Stimulated activated naive CD4-positive, alpha-beta T cell (primary cell): ENCODE data around the gene ECEL1.
"Not testable (repeated sequence)": the region's sequence is repeated elsewhere in the genome, so short reads cannot be mapped to it uniquely, and the experiment has no call there.

Experiments
- DNase-seq, 6 experiments: peaks; one replicate each; lab custom pipeline; 2025; lab: John Stamatoyannopoulos, UW

The ECEL1 gene

GRCh38 chr2:232441147-232441651, 46.4 kb downstream of the ECEL1 start:
- no peak for DNase-seq

DNA sequence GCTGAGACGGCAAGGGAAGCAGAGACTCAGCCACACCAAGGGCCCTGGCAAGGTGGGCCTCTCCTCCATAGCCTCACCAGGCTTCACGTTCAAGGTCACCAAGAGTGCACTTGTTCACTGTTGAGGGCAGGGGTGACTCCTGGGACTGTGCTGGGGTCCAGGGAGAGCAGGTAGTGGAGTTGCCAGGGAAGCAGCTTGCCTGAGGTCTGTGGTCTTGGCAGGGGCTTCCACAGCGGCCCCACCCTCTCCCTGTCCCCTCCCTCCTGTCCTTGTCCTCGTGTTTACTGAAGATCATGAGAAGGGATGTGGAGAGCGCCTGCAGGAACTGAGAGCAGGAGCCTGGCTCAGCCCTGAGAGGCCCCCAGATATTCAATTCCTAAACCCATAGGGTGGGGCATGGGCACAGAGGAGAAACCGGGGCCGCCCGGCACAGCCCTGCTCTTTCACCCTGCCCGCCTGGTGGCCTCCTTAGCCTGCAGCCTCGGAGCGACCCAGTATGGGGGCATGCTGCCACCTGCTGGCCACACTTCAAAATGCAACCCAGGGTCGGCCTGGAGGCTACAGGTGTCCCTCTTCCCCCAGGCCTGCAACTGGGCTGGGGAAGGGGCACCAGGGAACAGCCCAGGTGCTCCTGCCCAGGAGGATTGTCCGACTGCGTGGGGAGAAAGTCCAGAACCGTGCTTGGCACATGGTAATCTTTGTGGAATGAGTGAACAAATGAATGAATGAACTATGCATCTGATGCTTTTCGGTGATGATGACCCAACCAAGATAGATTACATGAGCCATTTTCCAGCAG, 47.2 kb downstream of the ECEL1 start:
- peak; percentile 64 to 90 (median 80) for DNase-seq

- DNase-seq: peak in 1 of 6 experiments; percentile 31
These were observed 47.9 kb downstream of the ECEL1 start for GRCh38 chr2:232439758-232440135.

DNA sequence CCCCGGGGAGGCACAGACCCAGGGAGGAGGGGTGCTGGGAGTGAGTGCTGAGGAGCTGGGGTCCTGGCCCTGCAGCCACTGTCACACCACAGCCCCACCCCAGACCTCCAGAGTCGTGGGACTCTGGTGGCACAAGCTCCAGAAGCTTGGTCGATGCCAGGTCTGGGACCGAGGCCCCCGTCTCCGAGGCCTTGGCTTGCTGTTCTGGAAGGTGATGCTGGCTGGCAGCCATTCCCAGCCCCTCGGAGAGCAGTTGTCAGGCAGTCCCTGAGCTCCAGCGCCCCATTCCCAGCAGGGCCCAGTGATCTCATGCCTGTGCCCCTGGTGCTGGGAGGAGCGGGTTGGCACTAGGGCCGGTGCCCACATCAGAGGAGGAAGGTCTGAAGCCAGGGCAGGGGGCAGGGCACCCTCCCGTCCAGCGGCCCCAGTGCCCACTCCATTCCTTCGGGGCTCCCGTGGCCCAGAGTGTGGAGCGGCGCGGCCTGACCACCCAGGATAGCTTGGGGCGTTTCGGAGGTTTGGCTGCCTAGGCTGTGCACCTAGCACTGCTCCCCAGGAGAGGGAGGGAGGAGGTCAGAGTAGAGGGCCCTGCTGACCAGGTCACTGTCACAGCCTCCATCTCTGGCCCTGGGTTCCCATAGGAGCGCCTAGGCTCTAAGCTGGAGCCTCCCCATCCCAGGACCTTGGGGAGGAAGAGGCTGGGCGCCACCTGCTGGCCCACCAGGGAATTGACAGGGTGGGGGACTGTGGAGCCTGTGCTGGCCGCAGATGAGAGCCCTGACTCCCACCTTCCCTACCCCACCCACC, 48.5 kb downstream of the ECEL1 start:
- peak in 3 of 6 experiments; percentile 10 to 31 (median 15) for DNase-seq

GRCh38 chr2:232438091-232438490, 49.5 kb downstream of the ECEL1 start:
- no peak for DNase-seq

- no peak for DNase-seq
These were observed 50.5 kb downstream of the ECEL1 start for GRCh38 chr2:232437195-232437571.

DNA sequence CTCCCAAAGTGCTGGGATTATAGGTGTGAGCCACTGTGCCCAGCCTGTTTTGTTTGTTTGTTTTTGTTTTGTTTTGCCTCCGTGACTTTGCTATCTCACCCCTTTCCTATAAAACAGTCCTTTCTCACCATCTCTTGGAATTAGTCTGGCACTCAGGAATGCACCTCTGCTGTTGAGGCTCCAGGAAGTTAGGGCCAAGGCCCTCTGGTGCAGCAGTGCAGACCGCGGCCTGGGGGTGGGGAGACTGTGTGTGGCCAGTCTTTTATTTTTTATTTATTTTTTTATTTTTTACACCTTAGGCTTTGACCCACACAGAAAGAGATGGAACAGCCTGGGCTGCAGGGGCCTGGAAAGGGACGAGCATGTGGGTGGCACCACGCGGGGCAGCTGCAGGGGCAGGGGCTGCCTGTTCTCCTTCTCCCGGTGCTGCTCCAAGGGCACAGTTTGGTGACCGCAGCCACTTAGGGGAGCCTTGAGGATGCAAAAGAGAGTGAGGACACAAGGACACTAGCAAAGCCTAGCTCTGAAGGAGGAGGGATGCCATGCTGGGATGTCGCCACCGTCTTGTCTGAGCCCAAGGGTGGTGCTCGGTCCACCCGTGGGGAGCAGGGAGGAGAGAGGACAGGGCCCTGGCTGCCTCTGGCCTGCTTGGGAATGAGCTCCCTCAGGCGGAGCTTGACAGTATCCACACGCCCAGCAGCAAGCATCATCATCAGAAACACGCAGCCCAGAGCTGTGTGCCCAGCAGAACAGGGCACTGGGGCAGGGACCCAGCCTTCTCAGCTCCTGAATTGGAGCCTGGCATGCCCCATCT, 51.0 kb downstream of the ECEL1 start:
- no peak for DNase-seq

DNA sequence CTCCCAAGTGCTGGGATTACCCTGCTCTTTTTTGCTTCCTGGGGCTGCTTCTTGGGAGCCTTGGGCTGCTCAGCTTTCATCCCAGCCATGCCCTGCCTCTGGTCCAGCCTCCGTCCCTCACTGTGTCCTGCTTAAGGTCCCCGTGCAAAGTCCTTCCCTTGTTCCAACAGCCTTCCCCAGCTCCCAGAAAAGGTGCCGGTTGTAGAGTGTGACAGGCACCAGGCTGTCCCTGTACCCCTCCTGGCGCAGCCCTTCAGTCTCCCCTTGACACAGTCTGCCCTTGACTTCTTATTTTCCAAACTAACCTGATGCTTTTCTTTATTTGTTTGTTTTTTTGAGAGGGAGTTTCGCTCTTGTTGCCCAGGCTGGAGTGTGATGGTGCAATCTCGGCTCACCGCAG, 51.8 kb downstream of the ECEL1 start:
- no peak for DNase-seq

DNA sequence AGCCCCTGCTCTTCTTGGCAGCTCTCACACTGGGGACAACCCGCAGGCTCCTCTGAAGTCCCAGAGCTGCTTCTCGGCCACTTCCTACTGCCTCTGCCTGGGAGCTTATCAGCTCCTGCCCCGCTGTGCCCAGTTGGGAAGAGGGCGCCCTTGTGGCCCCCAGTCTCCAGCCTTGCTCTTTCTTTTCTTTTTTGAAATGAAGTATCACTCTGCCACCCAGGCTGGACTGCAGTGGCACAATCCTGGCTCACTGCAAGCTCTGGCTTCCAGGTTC, 52.3 kb downstream of the ECEL1 start:
- DNase-seq: no peak

GRCh38 chr2:232434563-232435374, 52.9 kb downstream of the ECEL1 start:
- DNase-seq: no peak

DNA sequence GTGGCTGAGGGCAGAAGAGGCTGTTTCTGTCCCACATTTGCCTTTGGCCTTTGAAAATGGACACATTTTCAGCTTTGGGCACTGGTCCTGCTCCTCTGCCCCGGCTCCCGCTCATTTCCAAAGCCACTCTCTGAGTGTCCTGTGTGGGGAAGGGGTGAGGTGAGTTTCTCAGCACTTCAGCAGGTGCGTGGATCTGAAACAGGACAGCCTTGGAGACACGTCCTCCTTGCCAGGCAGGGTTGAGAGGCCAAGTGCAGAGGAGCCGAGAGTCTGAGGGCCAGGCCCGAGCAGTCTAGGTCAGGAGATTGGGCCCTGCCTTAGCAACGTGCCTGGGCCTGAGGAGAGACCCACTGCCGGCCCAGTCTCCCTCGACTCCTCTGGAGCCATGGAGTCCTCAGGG, 53.5 kb downstream of the ECEL1 start:
- DNase-seq: no peak

GRCh38 chr2:232433622-232434021, 54.0 kb downstream of the ECEL1 start:
- not testable (repeated sequence) for DNase-seq

- DNase-seq: no peak
These were observed 54.9 kb downstream of the ECEL1 start for GRCh38 chr2:232432598-232433184.

DNA sequence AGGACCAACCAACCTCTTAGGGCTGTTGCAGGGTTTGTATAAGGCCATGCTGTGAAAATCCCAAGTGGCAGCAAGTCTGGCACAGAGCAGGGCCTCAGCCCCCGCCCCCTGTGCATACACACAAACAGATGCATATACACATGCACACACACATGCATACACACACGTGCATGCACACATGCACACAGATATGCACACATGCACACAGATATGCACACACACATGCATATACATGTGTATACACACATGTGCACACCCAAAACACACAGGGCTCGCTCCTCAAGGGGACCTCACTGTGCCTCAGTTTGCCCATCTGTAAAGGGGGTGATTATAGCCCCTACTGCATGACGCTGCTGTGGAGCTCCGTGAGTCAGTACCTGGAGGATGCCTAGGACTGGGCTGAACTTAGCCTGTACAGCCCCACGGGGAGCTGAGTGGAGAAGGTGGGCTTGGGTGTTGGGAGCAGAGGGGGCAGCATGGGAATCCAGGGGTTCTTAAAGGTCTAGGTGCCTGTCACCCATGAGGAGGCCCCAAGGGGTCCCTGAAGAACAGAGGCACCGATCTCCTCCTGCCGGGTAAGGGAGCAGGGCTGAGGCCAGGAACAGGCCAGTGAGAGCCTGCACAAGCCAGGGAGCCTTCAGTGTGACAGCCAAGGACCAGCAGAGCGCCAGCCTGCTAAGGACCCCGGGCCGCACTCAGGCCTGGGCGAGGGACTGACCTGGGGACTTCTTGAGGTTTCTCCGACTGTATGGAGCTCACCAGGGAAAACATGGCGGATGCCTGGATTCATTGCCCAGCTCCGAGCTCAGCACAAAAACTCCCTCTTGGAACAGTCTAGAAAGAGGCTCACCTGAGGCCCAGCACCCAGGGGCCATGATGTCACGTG, 55.7 kb downstream of the ECEL1 start:
- DNase-seq: no peak
